ENCODE results near the gene PHLDA3.

Gene PHLDA3

DNA sequence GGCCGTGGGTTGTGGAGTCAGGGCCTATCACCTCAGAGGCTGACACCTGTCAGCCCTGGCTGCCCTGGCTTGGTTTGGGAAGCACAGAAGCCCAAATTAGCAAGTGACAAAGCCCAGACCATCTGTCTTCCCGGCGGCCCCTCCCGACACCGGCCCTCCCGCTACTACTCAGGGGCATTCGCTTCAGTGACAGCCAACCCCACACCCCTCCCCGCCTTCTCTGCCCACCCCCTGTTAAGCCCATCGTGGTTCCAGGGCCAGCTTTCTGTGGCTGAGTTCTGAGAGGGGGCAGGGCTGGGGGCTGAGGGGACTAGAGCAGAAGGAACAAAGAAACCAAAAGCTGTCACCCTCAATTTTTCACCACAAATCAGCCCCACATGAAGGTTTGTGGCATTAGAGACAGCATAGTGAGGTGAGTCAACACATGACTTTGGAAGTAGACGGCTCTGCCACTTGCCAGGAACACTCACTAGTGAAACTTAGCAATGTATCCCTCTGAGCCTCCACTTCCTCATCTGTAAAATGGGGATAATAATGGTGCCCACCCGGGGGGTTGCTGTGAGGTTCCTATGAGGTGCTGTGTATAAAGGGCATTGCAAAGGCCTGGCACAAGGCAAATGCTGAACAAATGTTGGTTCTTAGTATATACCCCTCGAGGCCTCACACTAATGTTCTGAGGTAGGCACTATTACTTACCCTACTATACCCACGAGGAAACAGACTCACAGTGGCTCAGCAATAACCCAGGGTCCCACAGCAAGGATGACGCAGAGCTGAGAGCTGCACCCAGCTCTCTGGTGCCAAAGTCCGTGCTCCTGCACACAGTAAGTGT lies 42.3 kb downstream of the PHLDA3 start:
- DNase-seq, result peak; percentile 23

DNA sequence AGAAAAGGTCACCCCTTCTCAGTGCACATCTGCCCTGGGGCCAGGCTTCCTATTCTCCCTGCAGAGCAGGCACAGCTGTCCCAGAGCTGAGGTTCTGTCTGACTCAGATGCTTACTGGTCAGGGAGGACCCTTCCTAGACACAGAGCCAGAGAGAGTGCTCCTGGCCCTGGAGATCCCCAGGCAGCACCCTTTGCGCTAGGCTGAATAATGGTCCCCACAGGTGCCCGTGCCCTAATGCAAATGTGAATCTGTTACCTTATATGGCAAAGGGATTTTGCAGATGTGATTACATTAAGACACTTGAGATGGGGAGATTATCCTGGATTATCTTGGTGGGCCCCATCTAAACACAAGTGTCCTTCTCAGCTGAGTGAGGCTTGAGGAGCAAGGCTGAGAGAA lies 44.8 kb downstream of the PHLDA3 start:
- no peak for DNase-seq

DNA sequence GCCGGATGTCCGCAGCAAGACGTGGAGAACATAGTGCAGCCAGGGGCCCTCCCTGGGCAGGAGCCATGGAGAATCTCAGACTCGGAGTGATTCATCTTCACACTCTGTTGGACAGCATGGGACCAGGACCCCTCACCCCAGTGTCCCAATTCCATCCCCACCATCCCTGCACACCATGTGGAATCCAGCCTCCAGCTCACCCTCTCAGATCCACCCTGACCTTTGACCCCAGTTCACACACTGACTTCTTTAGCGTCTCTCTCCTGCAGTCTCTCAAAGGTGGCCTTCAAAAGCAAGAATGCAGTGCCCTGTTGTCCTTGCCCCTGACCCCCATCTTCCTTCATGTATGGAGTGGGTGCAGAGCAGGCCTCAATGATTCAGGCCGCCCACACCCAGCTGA lies 45.3 kb downstream of the PHLDA3 start:
- DNase-seq, result no peak

DNA sequence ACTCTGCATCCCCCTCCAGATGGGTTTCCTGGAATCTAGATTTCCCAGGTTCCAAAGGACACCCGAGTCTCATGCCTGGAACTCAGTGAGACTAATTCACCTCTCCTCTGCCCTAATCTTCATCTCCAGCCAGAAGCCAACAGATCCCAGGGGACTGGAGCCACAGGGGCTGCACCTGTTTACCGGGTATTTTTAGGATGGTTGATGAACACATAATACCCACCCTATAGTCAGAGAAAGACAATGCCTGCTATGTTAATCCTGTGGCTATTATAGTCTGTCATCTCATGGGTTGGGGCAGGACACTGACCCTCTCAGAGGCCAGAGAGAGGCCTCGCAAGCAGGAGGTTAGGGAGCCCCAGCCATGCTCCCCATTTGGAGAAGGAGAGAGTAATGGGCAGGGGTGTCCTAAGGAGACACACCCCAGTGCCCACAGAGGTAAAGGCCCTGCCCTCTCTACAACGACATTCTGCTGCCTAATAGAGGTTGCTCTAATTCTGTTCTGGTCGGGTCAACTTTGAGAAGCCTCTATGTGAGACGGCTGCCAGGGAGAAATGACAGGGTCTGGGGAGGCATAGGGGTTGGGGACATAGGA lies 46.5 kb downstream of the PHLDA3 start:
- DNase-seq, result no peak

DNA sequence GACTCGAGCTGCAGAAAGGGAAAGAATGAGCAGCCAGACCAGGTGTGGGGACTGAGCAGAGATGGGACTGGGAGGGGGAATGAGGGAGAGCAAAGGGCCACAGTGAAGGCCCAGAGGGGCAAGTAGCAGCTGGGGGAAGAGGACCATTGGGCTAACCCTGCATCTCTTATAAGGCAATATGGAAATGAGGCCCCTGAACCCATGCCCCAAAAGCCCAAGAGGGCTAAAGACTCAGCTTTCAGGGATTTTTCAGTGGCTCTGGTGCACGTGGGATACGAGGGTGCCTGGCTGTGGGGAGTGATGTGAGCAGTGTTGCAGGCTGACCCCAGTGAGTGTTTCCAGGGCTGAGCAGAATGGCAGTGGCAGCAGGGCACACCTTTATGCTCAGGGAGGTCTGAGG lies 47.0 kb downstream of the PHLDA3 start:
- no peak for DNase-seq

DNA sequence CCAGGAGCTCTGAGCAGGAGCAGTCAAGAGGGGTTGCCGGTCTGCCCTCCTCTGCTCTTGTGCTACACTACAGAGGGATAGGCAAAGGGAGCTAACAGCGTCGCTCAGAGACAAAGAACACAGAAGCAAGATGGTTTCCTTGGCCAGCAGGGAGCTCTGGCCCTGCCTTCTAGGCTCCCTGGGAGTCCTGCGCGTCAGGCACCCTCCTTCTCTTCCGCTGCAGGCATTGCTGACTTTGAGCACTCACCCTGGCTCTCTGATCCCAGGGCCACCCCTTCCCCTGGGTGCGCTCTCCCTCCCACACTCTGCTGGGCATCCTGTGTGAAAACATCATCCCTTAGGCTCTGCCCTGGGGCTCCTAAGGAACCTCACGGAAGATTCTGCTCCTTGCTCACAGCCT lies 47.9 kb downstream of the PHLDA3 start:
- DNase-seq, result no peak

DNA sequence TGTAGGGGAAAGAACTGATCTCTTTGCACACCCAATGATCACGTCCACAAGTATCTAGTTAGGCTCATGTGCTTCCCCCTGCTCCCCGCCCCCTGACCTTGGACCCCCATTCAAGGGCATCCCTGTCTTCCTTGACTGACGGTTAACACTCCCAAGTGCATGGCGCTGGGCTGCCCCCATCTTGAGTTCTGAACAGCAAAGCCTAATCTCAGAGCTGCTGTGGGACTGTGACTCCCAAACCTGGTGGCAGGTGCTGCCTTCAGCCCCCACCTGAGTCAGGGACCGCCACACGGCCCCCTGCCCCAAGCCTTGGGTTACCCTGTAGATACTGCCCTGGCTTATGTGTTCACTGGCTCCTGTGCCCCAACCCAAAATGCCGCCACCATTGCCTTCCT lies 48.4 kb downstream of the PHLDA3 start:
- no peak for DNase-seq

DNA sequence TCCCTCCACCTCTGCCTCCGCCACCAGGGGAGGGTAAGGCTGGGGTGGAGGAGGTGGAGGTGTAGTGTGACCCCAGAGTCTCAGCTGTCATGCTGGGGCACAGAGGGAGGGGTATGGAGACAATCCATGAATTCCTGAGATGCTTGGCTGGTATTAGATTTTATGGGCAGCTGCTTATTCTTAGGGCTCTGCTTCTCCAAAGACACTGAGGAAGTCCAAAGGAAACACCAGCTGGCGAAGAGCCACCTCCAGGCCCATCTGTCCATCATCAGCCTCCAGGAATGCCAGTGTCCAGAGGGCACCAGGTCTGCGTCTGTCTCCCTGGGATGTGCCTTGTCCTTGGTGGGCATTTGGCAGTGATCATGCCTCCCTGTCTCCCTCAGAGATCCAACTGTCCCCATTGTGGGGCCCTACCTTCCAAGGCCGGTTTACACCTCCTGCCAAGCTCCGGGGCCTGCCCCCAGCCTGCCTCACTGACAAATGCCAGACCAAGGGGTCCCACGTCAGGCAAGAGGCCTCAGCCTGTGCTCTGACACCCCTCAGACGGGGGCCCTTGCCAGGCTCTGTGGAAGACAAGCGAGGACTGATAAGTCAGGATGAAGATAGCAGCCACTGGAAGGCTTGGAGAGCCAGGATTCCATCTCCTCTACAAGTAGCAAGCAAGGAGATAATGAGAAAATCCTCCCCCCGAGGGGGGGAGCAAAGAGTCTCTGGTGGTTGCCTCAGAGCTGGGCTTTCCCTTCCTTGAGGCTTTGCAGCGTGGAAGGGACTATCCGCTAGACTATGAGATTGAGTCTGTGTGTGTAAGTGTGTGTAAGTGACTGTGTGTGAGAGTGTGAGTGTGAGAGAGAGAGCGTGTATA lies 49.0 kb downstream of the PHLDA3 start:
- DNase-seq, result no peak

DNA sequence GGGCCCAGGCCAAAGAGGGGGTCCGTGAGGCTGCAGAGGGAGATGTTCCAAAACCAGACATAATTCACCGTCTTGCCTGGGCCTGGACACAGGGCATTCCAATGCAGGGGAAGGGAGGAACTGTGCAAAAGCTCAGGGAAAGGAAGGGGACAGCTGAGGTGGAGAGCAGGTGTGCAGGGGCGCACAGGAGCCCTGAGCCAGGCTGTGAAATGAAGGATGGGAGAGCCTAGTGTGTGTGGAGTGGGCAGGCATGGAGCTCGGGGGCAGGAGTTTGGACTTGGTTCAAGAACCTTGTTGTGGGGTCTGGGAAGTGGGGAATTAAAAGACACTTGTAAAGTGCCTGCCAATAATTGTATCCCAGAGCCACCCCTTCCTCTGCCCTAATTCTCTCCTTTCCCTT lies 49.7 kb downstream of the PHLDA3 start:
- DNase-seq, result no peak

DNA sequence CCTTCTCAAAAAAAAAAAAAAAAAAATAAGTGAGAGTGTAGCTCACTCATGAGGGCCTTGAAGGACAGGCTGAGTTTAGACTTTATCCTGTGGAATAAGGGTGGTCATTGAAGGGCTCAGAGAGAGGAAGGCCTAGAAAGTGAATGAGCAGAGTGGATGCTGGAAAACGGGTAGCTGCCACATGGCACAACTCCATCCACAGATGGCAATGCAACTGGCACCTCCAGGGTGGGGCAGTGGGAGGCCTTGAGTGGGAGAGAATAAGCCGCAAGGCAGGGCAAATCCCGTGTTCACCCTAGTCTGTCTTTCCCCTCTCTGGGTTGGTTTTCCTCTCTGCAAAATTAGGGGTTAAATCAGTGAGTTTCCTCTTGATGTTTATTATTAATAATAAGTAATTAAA lies 50.5 kb downstream of the PHLDA3 start:
- no peak for DNase-seq

All from NCI-H446 treated with DMSO at 0.1 percent for 48 hours (cell line).